ENCODE measurements around the gene JMJD4. TPM values are rescaled to one million over a fixed set of nuclear protein-coding genes. Genes with fewer than 3 reads are reported as not detected.

The JMJD4 gene
- total and polyA plus RNA-seq, 9 of the 15 experiments (the other 6 are each of a cell fraction or from before 2014, with no cell fraction given) = 1.4 to 42.6 (median 29.2) TPM

DNA sequence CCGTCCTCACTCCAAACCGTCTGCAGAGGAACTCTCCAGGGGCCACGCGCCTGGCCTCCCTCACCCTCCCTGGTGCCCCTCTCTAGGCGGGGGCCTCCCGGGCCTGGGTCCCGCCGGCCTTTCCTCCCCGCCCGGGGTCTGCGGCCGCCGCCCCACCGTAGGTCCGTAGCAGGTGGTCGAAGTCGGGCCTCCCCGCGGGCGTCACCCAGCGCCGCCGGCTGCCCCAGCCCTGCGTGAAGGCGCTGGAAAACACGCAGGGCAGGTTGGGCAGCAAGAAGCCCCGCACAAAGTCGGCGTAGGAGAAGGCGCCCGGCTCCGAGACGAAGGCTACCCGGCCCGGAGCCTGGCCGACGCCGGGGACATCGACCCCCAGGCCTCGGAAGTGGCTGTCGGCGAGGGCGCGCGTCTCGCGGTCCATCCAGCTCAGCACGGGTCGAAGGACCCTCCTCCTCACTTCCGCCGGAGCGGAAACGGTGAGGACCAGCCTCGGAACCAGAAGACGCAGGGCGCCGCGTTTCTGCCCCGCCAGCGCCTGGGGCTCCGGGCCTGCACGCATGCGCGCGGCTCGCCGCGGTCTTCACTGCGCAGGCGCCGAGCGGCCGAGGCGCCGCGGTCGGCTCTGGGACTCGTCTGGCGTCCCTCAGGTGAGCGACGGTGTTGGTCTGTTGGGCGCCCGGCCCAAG, at the start of gene JMJD4, which contains the start of gene SNAP47 (continued):
- TF ChIP-seq ZNF75A (CRISPR knock-in tag; IDR thresholded peaks at IDR 0.05) (no peak), GABPA (tag; conservative IDR thresholded peaks at IDR 0.05; ENCODE audit: low read depth) (peak; percentile 100), KLF13 (tag; IDR thresholded peaks at IDR 0.05; ENCODE audit: borderline replicate concordance, low read depth) (peak; percentile 70), HIVEP1 (CRISPR knock-in tag; IDR thresholded peaks at IDR 0.05) (peak; percentile 77), RB1 (IDR thresholded peaks at IDR 0.05; ENCODE audit: low read depth) (peak; percentile 99), STAT5B (CRISPR knock-in tag; IDR thresholded peaks at IDR 0.05) (no peak), ARID2 (IDR thresholded peaks at IDR 0.05) (0 out of 2 replicates have a peak, but pooled peaks have one; percentile 40), SMARCA5 (IDR thresholded peaks at IDR 0.05) (no peak), YY1 (IDR thresholded peaks at IDR 0.05; ENCODE audit: borderline replicate concordance in 1 of 3, control insufficient read depth in 1 of 3, extremely low read depth in 1 of 3, insufficient read depth in 3 of 3, insufficient read length in 1 of 3, insufficient replicate concordance in 2 of 3, low read depth in 1 of 3, low read length in 2 of 3) (peak in 2 of 3 experiments; percentile 73 to 79), NR2C2 (CRISPR knock-in tag; IDR thresholded peaks at IDR 0.05) (peak; percentile 86), NR2C2 (tag; IDR thresholded peaks at IDR 0.05) (peak; percentile 88), TRIM28 (IDR thresholded peaks at IDR 0.05) (no peak; the same call in 1 of the 2 replicates), ZNF184 (CRISPR knock-in tag; IDR thresholded peaks at IDR 0.05) (no peak), EGR1 (conservative IDR thresholded peaks at IDR 0.05) (no peak), NEUROD1 (IDR thresholded peaks at IDR 0.05; ENCODE audit: borderline replicate concordance, low read depth, low read length, partially characterized antibody) (peak; percentile 93)
- TF ChIP-seq, protein P1, sequence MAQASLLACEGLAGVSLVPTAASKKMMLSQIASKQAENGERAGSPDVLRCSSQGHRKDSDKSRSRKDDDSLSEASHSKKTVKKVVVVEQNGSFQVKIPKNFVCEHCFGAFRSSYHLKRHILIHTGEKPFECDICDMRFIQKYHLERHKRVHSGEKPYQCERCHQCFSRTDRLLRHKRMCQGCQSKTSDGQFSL (CRISPR knock-in tag; IDR thresholded peaks at IDR 0.05) = peak; percentile 91
- TF ChIP-seq, protein P1 (tag; IDR thresholded peaks at IDR 0.05) = peak in 1 of 2 experiments; percentile 77; a peak in 1 of 4 replicates
- TF ChIP-seq, protein P2, sequence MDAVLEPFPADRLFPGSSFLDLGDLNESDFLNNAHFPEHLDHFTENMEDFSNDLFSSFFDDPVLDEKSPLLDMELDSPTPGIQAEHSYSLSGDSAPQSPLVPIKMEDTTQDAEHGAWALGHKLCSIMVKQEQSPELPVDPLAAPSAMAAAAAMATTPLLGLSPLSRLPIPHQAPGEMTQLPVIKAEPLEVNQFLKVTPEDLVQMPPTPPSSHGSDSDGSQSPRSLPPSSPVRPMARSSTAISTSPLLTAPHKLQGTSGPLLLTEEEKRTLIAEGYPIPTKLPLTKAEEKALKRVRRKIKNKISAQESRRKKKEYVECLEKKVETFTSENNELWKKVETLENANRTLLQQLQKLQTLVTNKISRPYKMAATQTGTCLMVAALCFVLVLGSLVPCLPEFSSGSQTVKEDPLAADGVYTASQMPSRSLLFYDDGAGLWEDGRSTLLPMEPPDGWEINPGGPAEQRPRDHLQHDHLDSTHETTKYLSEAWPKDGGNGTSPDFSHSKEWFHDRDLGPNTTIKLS (IDR thresholded peaks at IDR 0.05; ENCODE audit: borderline replicate concordance, low read depth) = peak; percentile 89; the same call in 1 of the 2 replicates
- TF ChIP-seq, protein P3, sequence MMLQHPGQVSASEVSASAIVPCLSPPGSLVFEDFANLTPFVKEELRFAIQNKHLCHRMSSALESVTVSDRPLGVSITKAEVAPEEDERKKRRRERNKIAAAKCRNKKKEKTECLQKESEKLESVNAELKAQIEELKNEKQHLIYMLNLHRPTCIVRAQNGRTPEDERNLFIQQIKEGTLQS (IDR thresholded peaks at IDR 0.05) = no peak
- TF ChIP-seq, protein P3 (CRISPR knock-in tag; conservative IDR thresholded peaks at IDR 0.05) = 0 out of 2 replicates have a peak, but pooled peaks have one; percentile 23
- TF ChIP-seq, protein P4, sequence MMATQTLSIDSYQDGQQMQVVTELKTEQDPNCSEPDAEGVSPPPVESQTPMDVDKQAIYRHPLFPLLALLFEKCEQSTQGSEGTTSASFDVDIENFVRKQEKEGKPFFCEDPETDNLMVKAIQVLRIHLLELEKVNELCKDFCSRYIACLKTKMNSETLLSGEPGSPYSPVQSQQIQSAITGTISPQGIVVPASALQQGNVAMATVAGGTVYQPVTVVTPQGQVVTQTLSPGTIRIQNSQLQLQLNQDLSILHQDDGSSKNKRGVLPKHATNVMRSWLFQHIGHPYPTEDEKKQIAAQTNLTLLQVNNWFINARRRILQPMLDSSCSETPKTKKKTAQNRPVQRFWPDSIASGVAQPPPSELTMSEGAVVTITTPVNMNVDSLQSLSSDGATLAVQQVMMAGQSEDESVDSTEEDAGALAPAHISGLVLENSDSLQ (IDR thresholded peaks at IDR 0.05) = peak; percentile 53; the same call in 1 of the 2 replicates
- TF ChIP-seq, protein P5, sequence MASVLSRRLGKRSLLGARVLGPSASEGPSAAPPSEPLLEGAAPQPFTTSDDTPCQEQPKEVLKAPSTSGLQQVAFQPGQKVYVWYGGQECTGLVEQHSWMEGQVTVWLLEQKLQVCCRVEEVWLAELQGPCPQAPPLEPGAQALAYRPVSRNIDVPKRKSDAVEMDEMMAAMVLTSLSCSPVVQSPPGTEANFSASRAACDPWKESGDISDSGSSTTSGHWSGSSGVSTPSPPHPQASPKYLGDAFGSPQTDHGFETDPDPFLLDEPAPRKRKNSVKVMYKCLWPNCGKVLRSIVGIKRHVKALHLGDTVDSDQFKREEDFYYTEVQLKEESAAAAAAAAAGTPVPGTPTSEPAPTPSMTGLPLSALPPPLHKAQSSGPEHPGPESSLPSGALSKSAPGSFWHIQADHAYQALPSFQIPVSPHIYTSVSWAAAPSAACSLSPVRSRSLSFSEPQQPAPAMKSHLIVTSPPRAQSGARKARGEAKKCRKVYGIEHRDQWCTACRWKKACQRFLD (CRISPR knock-in tag; IDR thresholded peaks at IDR 0.05) = 0 out of 2 replicates have a peak, but pooled peaks have one; percentile 18
